HepG2 (cell line): ENCODE results near the gene ZKSCAN1. TPM values are rescaled to one million over a fixed set of nuclear protein-coding genes. Genes with fewer than 3 reads are reported as not detected.
"Not testable (repeated sequence)": the region's sequence is repeated elsewhere in the genome, so short reads cannot be mapped to it uniquely, and the experiment has no call there.

Source experiments
- ATAC-seq: fragments of 200-7000 bp; cut with Tn5 transposase; 3 replicates; pipeline ENCODE4 v1.9.1; 2020; ENCODE audit warnings: mild to moderate bottlenecking, moderate library complexity
- BruUV-seq: library from RNA; stranded (reverse); fragments of 400-500 nt; replicated peaks from 2 replicates; lab custom pipeline; 2021; lab: Mats Ljungman, UMichigan
- CTCF ChIA-PET: fragments of 300-600 bp; formaldehyde crosslinking; extraction: SDS; loops from one replicate; lab custom pipeline; 2021; ENCODE audit warnings: low total read pairs, inconsistent platforms, low intra/inter-chr PET ratio; lab: Yijun Ruan, JAX
- POLR2A ChIA-PET: fragments of 350-600 bp; sonication (Branson Sonifier 250); formaldehyde crosslinking; loops from one replicate; lab custom pipeline; 2020; ENCODE audit warnings: antibody characterized with exemption, inconsistent platforms; lab: Yijun Ruan, JAX
- DNase-seq: peaks from one replicate; pipeline ENCODE4 v3.0.0-alpha.2; 2015; ENCODE audit warnings: low spot score
- FAIRE-seq: peaks from 3 replicates; lab custom pipeline; 2011; peaks lifted over from hg19 to GRCh38; lab: Jason Lieb, UNC
- H2AFZ ChIP-seq: one replicate; pipeline ENCODE4 v1.6.1; 2011; ENCODE audit warnings: low read length, inconsistent platforms
- H3K27ac ChIP-seq: fragments of 300-600 bp; 3 replicates; pipeline ENCODE4 v1.8.0; 2011; ENCODE audit warnings: mixed run types, mild to moderate bottlenecking, mixed read lengths, low read length, inconsistent platforms; ENCODE audit not compliant: insufficient read depth; ENCODE audit errors: extremely low read length
- H3K27me3 ChIP-seq, 2 experiments: fragments of 200-600 bp in 1 of 2; 2 replicates in 1 of 2; 3 replicates in 1 of 2; pipeline versions ENCODE4 v1.6.0 to v1.8.0; 2011; ENCODE audit warnings: low read length in 2 of 2, mild to moderate bottlenecking in 2 of 2, moderate library complexity in 2 of 2, inconsistent platforms in 1 of 2; ENCODE audit not compliant: insufficient read depth in 2 of 2, control insufficient read depth in 1 of 2
- H3K36me3 ChIP-seq, 2 experiments: fragments of 200-600 bp in 1 of 2; replicated peaks in 1 of 2; 2 replicates in 1 of 2; 3 replicates in 1 of 2; pipeline versions ENCODE4 v1.5.1 to v1.8.0; 2011; ENCODE audit warnings: low read length in 2 of 2, inconsistent platforms in 1 of 2; ENCODE audit not compliant: insufficient read depth in 2 of 2, control insufficient read depth in 1 of 2
- H3K4me1 ChIP-seq: 2 replicates; pipeline ENCODE4 v1.5.1; 2012; ENCODE audit warnings: low read length, inconsistent platforms; ENCODE audit not compliant: insufficient read depth
- H3K4me2 ChIP-seq: 2 replicates; pipeline ENCODE4 v1.6.0; 2011; ENCODE audit warnings: low read depth, low read length, inconsistent platforms
- H3K4me3 ChIP-seq, 3 experiments: fragments of 200-600 bp in 1 of 3; sonication (generic), shearing (Covaris generic) in 1 of 3; replicated peaks in 1 of 3; 2 replicates each; pipeline ENCODE4 v1.5.1; 2011 to 2016; ENCODE audit warnings: low read length in 3 of 3, inconsistent platforms in 2 of 3, low read depth in 2 of 3, mild to moderate bottlenecking in 2 of 3, control low read depth in 1 of 3, mixed read lengths in 1 of 3; ENCODE audit not compliant: insufficient read depth in 1 of 3
- H3K79me2 ChIP-seq: one replicate; pipeline ENCODE4 v1.6.1; 2011; ENCODE audit warnings: low read length, inconsistent platforms; ENCODE audit not compliant: insufficient read depth
- H3K9ac ChIP-seq: 2 replicates; pipeline ENCODE4 v1.6.0; 2011; ENCODE audit warnings: mild to moderate bottlenecking, low read depth, low read length, inconsistent platforms; ENCODE audit not compliant: insufficient read depth
- H3K9me3 ChIP-seq: 2 replicates; pipeline ENCODE4 v1.5.1; 2012; ENCODE audit warnings: mild to moderate bottlenecking, low read length
- H4K20me1 ChIP-seq: 2 replicates; pipeline ENCODE4 v1.6.0; 2011; ENCODE audit warnings: inconsistent platforms, mild to moderate bottlenecking, low read length, moderate library complexity; ENCODE audit not compliant: insufficient read depth
- ELF3 ChIP-seq: IDR thresholded peaks from 2 replicates; pipeline ENCODE4 v1.6.1; 2016; ENCODE audit warnings: missing genetic modification reagents, missing compliant biosample characterization
- MEF2D ChIP-seq: sonication (generic); formaldehyde crosslinking; IDR thresholded peaks from 2 replicates; pipeline ENCODE4 v1.5.1; 2020; ENCODE audit warnings: mild to moderate bottlenecking, missing genetic modification reagents
- PATZ1 ChIP-seq: sonication (generic); formaldehyde crosslinking; IDR thresholded peaks from 2 replicates; pipeline ENCODE4 v1.4.0; 2020; ENCODE audit warnings: missing genetic modification reagents
- RAD21 ChIP-seq: fragments of 450-650 bp; formaldehyde crosslinking; IDR thresholded peaks from 2 replicates; pipeline ENCODE4 v1.5.0; 2020; ENCODE audit warnings: mild to moderate bottlenecking
- STAG1 ChIP-seq: sonication (generic); formaldehyde crosslinking; IDR thresholded peaks from 2 replicates; pipeline ENCODE4 v1.4.0; 2020; ENCODE audit warnings: missing genetic modification reagents
- ZBTB7B ChIP-seq: sonication (generic); formaldehyde crosslinking; IDR thresholded peaks from 2 replicates; pipeline ENCODE4 v1.4.0; 2020; ENCODE audit warnings: missing genetic modification reagents
- ZNF7 ChIP-seq: IDR thresholded peaks from 2 replicates; pipeline ENCODE4 v1.6.1; 2016; ENCODE audit warnings: missing biosample characterization, missing genetic modification reagents
- ZNF770 ChIP-seq: sonication (generic); formaldehyde crosslinking; IDR thresholded peaks from 2 replicates; pipeline ENCODE4 v1.5.0; 2020; ENCODE audit warnings: mild to moderate bottlenecking, missing genetic modification reagents
- WGBS: methylation state at CpG from one replicate; pipeline ENCODE4 v1.1.6; 2017; ENCODE audit warnings: low lambda C conversion rate; 5-methylcytosine and 5-hydroxymethylcytosine counted together
- in situ Hi-C: cut with HindIII; loops from 2 replicates; pipeline ENCODE4 v1.10.0; 2017; ENCODE audit warnings: low pct_unique_long_range_greater_than_20kb; ENCODE audit not compliant: extremely low pct_ligation_motif_present
- intact Hi-C: fragments of 100-400 bp; cut with micrococcal nuclease; formaldehyde crosslinking; loops from one replicate; pipeline ENCODE4 v1.10.0; 2022; ENCODE audit not compliant: unreplicated experiment
- polyA plus RNA-seq, 8 experiments: library from polyadenylated mRNA; depleted of rRNA in 3 of 8; stranded (reverse) in 7 of 8; unstranded in 1 of 8; fragments of >200 nt; fragmentation: Illumina TruSeq in 4 of 8; extraction: Trizol in 4 of 8; gene quantifications; 2 replicates each; pipeline versions ENCODE4 v1.2.1 to v1.2.3, GENCODE V29; 2011 to 2016; ENCODE audit warnings: low read depth in 4 of 8, missing spikeins in 1 of 8, mixed read lengths in 1 of 8; ENCODE audit not compliant: insufficient read depth in 1 of 8
- total RNA-seq, 5 experiments: library from RNA; depleted of rRNA; stranded (reverse); fragments of >200 nt; fragmentation: Illumina TruSeq; extraction: Trizol; gene quantifications; 2 replicates each; pipeline ENCODE4 v1.2.3, GENCODE V29; 2016; ENCODE audit warnings: low read depth in 1 of 5
- TF ChIP-seq, protein P1 (sequence below): sonication (generic); formaldehyde crosslinking; IDR thresholded peaks from 2 replicates; pipeline ENCODE4 v1.5.0; 2020; ENCODE audit warnings: mild to moderate bottlenecking, missing genetic modification reagents, moderate library complexity
- TF ChIP-seq, protein P2 (sequence below): sonication (generic); formaldehyde crosslinking; IDR thresholded peaks from 2 replicates; pipeline ENCODE4 v1.5.0; 2020; ENCODE audit warnings: mild to moderate bottlenecking, missing genetic modification reagents, borderline replicate concordance

ZKSCAN1 gene
- total and polyA plus RNA-seq, 2 of the 13 experiments (the other 11 are each of a cell fraction or from before 2014, with no cell fraction given), result 46.4 to 60.6 TPM

DNA sequence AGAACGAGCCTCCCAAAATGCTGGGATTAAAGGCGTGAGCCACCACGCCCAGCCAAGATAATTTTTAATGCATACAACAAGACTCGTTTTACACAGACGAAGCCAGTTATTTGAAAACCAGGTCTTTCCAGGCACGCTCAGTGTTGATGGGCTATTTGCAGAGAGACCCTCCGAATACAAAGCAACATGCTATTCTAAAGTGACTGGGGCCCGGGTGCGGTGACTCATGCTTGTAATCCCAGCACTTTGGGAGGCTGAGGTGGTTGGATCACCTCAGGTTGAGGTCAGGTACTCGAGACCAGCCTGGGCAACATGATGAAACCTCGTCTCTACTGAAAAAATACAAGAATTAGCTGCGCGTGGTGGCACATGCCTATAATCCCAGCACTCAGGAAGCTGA lies 38.8 kb upstream of the ZKSCAN1 start (continued):
- no peak for TF ChIP-seq MEF2D (CRISPR knock-in tag)

DNA sequence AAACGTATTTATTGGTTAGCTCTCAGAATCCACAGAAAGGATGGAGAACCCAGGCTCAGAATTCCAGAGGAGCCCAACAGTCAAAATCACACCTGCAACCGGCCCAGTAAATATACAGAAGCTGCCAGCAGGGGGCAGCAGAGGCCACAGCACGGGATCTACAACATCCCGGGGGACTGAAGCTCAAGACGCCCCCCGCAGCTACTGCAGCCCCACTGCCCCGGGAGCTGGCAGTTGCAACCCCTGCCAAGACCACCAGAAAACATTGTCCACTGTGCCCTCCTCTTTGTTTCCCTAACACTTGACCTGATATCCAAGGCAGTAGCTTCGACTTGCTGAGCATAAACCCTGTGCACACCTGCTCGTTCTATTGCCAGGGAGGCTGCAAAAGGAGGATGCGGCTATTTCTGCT lies 35.6 kb upstream of the ZKSCAN1 start:
- BruUV-seq, H2AFZ ChIP-seq, H4K20me1 ChIP-seq, H3K27ac ChIP-seq, DNase-seq, H3K36me3 ChIP-seq, H3K9me3 ChIP-seq: not testable (repeated sequence)
- Histone ChIP-seq H3K4me1 (peaks cover 46% of the 10 kb centered on the region), H3K4me2 (peak overlapping the region; percentile 84)
- FAIRE-seq (peak; percentile 34), ATAC-seq (peak; percentile 63)
- in situ Hi-C loops (loop anchor here (5.0 kb wide), 1 partner anchor 1307 kb away; no protein-coding TSS in a partner anchor), intact Hi-C loops (loop anchor here (5.0 kb wide), 1 partner anchor 72 kb away; no protein-coding TSS in a partner anchor)
- WGBS, result 0% methylated on average over 5 of the region's 10 CpGs
- TF ChIP-seq ZNF770 (CRISPR knock-in tag), result peak; percentile 19; the same call in 1 of the 2 replicates
- TF ChIP-seq, protein P1, sequence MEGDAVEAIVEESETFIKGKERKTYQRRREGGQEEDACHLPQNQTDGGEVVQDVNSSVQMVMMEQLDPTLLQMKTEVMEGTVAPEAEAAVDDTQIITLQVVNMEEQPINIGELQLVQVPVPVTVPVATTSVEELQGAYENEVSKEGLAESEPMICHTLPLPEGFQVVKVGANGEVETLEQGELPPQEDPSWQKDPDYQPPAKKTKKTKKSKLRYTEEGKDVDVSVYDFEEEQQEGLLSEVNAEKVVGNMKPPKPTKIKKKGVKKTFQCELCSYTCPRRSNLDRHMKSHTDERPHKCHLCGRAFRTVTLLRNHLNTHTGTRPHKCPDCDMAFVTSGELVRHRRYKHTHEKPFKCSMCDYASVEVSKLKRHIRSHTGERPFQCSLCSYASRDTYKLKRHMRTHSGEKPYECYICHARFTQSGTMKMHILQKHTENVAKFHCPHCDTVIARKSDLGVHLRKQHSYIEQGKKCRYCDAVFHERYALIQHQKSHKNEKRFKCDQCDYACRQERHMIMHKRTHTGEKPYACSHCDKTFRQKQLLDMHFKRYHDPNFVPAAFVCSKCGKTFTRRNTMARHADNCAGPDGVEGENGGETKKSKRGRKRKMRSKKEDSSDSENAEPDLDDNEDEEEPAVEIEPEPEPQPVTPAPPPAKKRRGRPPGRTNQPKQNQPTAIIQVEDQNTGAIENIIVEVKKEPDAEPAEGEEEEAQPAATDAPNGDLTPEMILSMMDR (CRISPR knock-in tag), result peak; percentile 76
- peak; percentile 56; the same call in 1 of the 2 replicates for TF ChIP-seq ZBTB7B (CRISPR knock-in tag)
- TF ChIP-seq PATZ1, result peak; percentile 37; the same call in 1 of the 2 replicates
- TF ChIP-seq, protein P2, sequence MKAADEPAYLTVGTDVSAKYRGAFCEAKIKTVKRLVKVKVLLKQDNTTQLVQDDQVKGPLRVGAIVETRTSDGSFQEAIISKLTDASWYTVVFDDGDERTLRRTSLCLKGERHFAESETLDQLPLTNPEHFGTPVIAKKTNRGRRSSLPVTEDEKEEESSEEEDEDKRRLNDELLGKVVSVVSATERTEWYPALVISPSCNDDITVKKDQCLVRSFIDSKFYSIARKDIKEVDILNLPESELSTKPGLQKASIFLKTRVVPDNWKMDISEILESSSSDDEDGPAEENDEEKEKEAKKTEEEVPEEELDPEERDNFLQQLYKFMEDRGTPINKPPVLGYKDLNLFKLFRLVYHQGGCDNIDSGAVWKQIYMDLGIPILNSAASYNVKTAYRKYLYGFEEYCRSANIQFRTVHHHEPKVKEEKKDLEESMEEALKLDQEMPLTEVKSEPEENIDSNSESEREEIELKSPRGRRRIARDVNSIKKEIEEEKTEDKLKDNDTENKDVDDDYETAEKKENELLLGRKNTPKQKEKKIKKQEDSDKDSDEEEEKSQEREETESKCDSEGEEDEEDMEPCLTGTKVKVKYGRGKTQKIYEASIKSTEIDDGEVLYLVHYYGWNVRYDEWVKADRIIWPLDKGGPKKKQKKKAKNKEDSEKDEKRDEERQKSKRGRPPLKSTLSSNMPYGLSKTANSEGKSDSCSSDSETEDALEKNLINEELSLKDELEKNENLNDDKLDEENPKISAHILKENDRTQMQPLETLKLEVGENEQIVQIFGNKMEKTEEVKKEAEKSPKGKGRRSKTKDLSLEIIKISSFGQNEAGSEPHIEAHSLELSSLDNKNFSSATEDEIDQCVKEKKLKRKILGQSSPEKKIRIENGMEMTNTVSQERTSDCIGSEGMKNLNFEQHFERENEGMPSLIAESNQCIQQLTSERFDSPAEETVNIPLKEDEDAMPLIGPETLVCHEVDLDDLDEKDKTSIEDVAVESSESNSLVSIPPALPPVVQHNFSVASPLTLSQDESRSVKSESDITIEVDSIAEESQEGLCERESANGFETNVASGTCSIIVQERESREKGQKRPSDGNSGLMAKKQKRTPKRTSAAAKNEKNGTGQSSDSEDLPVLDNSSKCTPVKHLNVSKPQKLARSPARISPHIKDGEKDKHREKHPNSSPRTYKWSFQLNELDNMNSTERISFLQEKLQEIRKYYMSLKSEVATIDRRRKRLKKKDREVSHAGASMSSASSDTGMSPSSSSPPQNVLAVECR, result peak; percentile 15; the same call in 1 of the 2 replicates
- 0 out of 2 replicates have a peak, but pooled peaks have one; percentile 12 for TF ChIP-seq ELF3 (CRISPR knock-in tag)
- TF ChIP-seq ZNF7 (CRISPR knock-in tag), result peak; percentile 76; the same call in 1 of the 2 replicates
- TF ChIP-seq RAD21 (CRISPR knock-in tag), result peak; percentile 51; the same call in 1 of the 2 replicates
- TF ChIP-seq STAG1 (CRISPR knock-in tag), result peak; percentile 69
- TF ChIP-seq, all 625 proteins: peak for 9; not testable (repeated sequence) for 616
- not testable (repeated sequence) for H3K27me3 ChIP-seq, H3K79me2 ChIP-seq
- ChIA-PET POLR2A (interaction anchor here (0.9 to 2.5 kb wide), 9 partner anchors 12 to 120 kb away, joined by 3 to 13 read pairs (median 4); partner anchors contain the start of genes GJC3, TRIM4 and ZKSCAN1), CTCF (interaction anchor here (0.9 to 1.7 kb wide), 2 partner anchors 11 to 14 kb away, joined by 3 to 8 read pairs; no protein-coding TSS in a partner anchor)
- Histone ChIP-seq H3K9ac (peak overlapping the region; percentile 22; the same call in 1 of the 2 replicates), H3K4me3 (peak overlapping the region; percentile 18 to 63 (median 40); a peak in 4 of 6 replicates)
